Measurements from ENCODE around the gene FKBP2. TPM values are rescaled to one million over a fixed set of nuclear protein-coding genes. Genes with fewer than 3 reads are reported as not detected.
A peak's percentile ranks its signal among the peaks of the same experiment; 100 is the strongest.

FKBP2 gene
- total and polyA plus RNA-seq, 2 of the 13 experiments (the other 11 are each of a cell fraction or from before 2014, with no cell fraction given) = 30.1 to 53.3 TPM

GRCh38 chr11:64284048-64284961, 43.4 kb downstream of the FKBP2 start, which contains the start of gene BAD (continued):
- no peak for TF ChIP-seq ONECUT2 (CRISPR knock-in tag; IDR thresholded peaks at IDR 0.05)
- TF ChIP-seq ZNF724P (CRISPR knock-in tag; IDR thresholded peaks at IDR 0.05; ENCODE audit: borderline replicate concordance) = no peak
- no peak for TF ChIP-seq TEAD3 (CRISPR knock-in tag; optimal IDR thresholded peaks at IDR 0.05; ENCODE audit: borderline replicate concordance)
- no peak for TF ChIP-seq CSRNP1 (CRISPR knock-in tag; IDR thresholded peaks at IDR 0.05)
- no peak for TF ChIP-seq KLF13 (CRISPR knock-in tag; IDR thresholded peaks at IDR 0.05)
- TF ChIP-seq ZNF776 (CRISPR knock-in tag; IDR thresholded peaks at IDR 0.05) = no peak
- no peak for TF ChIP-seq TEAD2 (CRISPR knock-in tag; IDR thresholded peaks at IDR 0.05)
- TF ChIP-seq TMF1 (CRISPR knock-in tag; IDR thresholded peaks at IDR 0.05; ENCODE audit: low read depth) = no peak
- no peak for TF ChIP-seq TGIF2 (CRISPR knock-in tag; IDR thresholded peaks at IDR 0.05)
- peak; percentile 34; the same call in 1 of the 2 replicates for TF ChIP-seq ZNF609 (CRISPR knock-in tag; IDR thresholded peaks at IDR 0.05; ENCODE audit: borderline replicate concordance)
- TF ChIP-seq ZNF18 (CRISPR knock-in tag; IDR thresholded peaks at IDR 0.05; ENCODE audit: insufficient replicate concordance) = no peak
- no peak for TF ChIP-seq CHD2 (IDR thresholded peaks at IDR 0.05; ENCODE audit: low read depth, low read length)
- no peak for TF ChIP-seq HMG20A (CRISPR knock-in tag; IDR thresholded peaks at IDR 0.05; ENCODE audit: borderline replicate concordance)
- TF ChIP-seq TARDBP (CRISPR knock-in tag; IDR thresholded peaks at IDR 0.05) = no peak
- TF ChIP-seq ZEB1 (IDR thresholded peaks at IDR 0.05; ENCODE audit: insufficient replicate concordance, low read depth) = no peak
- TF ChIP-seq PHB2 (IDR thresholded peaks at IDR 0.05; ENCODE audit: partially characterized antibody) = no peak
- TF ChIP-seq ZNF160 (CRISPR knock-in tag; IDR thresholded peaks at IDR 0.05) = peak; percentile 11; the same call in 1 of the 2 replicates
- 0 out of 2 replicates have a peak, but pooled peaks have one; percentile 13 for TF ChIP-seq ZNF275 (CRISPR knock-in tag; IDR thresholded peaks at IDR 0.05; ENCODE audit: borderline replicate concordance)
- TF ChIP-seq ZFP62 (CRISPR knock-in tag; IDR thresholded peaks at IDR 0.05) = no peak
- TF ChIP-seq SMAD1 (CRISPR knock-in tag; IDR thresholded peaks at IDR 0.05; ENCODE audit: borderline replicate concordance, low read depth) = peak; percentile 34; the same call in 1 of the 2 replicates
- no peak for TF ChIP-seq NFATC3 (CRISPR knock-in tag; IDR thresholded peaks at IDR 0.05)

Measured in HepG2 (cell line).